Measurements from ENCODE around the gene CAPN9. TPM values are rescaled to one million over a fixed set of nuclear protein-coding genes. Genes with fewer than 3 reads are reported as not detected.
"Not testable (repeated sequence)": the region's sequence is repeated elsewhere in the genome, so short reads cannot be mapped to it uniquely, and the experiment has no call there.

Gene CAPN9
- total and polyA plus RNA-seq, 2 experiments from 2014 or later: 0.98 to 3.7 TPM

- Histone ChIP-seq H3K36me3 (replicated peaks; ENCODE audit: insufficient read depth, low read depth) (no peaks in the 10 kb centered on the region), H3K27me3 (no peaks in the 10 kb centered on the region)
- 96% methylated on average over 8 of the region's 8 CpGs for WGBS (ENCODE audit: low lambda C conversion rate, missing lambda C conversion rate)
These were observed 95.6 kb downstream of the CAPN9 start for GRCh38 chr1:230842801-230843200.

GRCh38 chr1:230843503-230844309 is 96.5 kb downstream of the CAPN9 start:
- H3K27ac ChIP-seq: no peak overlapping the region
- DNase-seq (ENCODE audit: low spot score): no peak
- H3K4me2 ChIP-seq: no peak overlapping the region
- no peaks in the 10 kb centered on the region for H3K9me3 ChIP-seq (ENCODE audit: low read depth)
- no peaks in the 10 kb centered on the region for H3K4me1 ChIP-seq (ENCODE audit: insufficient read depth)
- H2AFZ ChIP-seq: no peak overlapping the region
- H3K9me2 ChIP-seq (replicated peaks; ENCODE audit: insufficient read depth): no peaks in the 10 kb centered on the region
- no peaks in the 10 kb centered on the region for H3K36me3 ChIP-seq (replicated peaks; ENCODE audit: insufficient read depth, low read depth)
- 97% methylated on average over 27 of the region's 28 CpGs for WGBS (ENCODE audit: low lambda C conversion rate, missing lambda C conversion rate)
- peaks cover 12% of the 10 kb centered on the region for H3K79me2 ChIP-seq
- TF ChIP-seq CTCF (IDR thresholded peaks at IDR 0.05; ENCODE audit: poor library complexity) (no peak), EZH2phosphoT487 (IDR thresholded peaks at IDR 0.05; ENCODE audit: low read depth, severe bottlenecking, unreplicated experiment) (no peak), EZH2 (IDR thresholded peaks at IDR 0.05; ENCODE audit: borderline replicate concordance) (no peak)
- H3K27me3 ChIP-seq: no peaks in the 10 kb centered on the region
- no peak overlapping the region for H3K4me3 ChIP-seq
- H4K20me1 ChIP-seq (ENCODE audit: insufficient read depth, poor library complexity, severe bottlenecking): no peaks in the 10 kb centered on the region

More at GRCh38 chr1:230842801-230843200, 95.6 kb downstream of the CAPN9 start:
- H3K4me1 ChIP-seq (ENCODE audit: insufficient read depth): no peaks in the 10 kb centered on the region
- no peak overlapping the region for H3K4me3 ChIP-seq
- no peak for TF ChIP-seq CTCF (IDR thresholded peaks at IDR 0.05; ENCODE audit: poor library complexity)
- no peak for TF ChIP-seq EZH2phosphoT487 (IDR thresholded peaks at IDR 0.05; ENCODE audit: low read depth, severe bottlenecking, unreplicated experiment)
- TF ChIP-seq EZH2 (IDR thresholded peaks at IDR 0.05; ENCODE audit: borderline replicate concordance): no peak
- H2AFZ ChIP-seq: no peak overlapping the region
- no peaks in the 10 kb centered on the region for H4K20me1 ChIP-seq (ENCODE audit: insufficient read depth, poor library complexity, severe bottlenecking)
- peaks cover 10% of the 10 kb centered on the region for H3K79me2 ChIP-seq
- no peak overlapping the region for H3K27ac ChIP-seq
- H3K9me2 ChIP-seq (replicated peaks; ENCODE audit: insufficient read depth): no peaks in the 10 kb centered on the region
- H3K4me2 ChIP-seq: no peak overlapping the region
- no peaks in the 10 kb centered on the region for H3K9me3 ChIP-seq (ENCODE audit: low read depth)
- no peak for DNase-seq (ENCODE audit: low spot score)

- no peaks in the 10 kb centered on the region for H3K36me3 ChIP-seq (replicated peaks; ENCODE audit: insufficient read depth, low read depth)
- H2AFZ ChIP-seq: no peak overlapping the region
- no peak for DNase-seq (ENCODE audit: low spot score)
- no peaks in the 10 kb centered on the region for H3K9me3 ChIP-seq (ENCODE audit: low read depth)
- no peak overlapping the region for H3K4me3 ChIP-seq
- no peaks in the 10 kb centered on the region for H3K9me2 ChIP-seq (replicated peaks; ENCODE audit: insufficient read depth)
- TF ChIP-seq EZH2phosphoT487 (IDR thresholded peaks at IDR 0.05; ENCODE audit: low read depth, severe bottlenecking, unreplicated experiment) (no peak), CTCF (IDR thresholded peaks at IDR 0.05; ENCODE audit: poor library complexity) (no peak), EZH2 (IDR thresholded peaks at IDR 0.05; ENCODE audit: borderline replicate concordance) (no peak)
- H3K4me2 ChIP-seq: no peak overlapping the region
- peaks cover 6% of the 10 kb centered on the region for H3K4me1 ChIP-seq (ENCODE audit: insufficient read depth)
- no peaks in the 10 kb centered on the region for H4K20me1 ChIP-seq (ENCODE audit: insufficient read depth, poor library complexity, severe bottlenecking)
- WGBS (ENCODE audit: low lambda C conversion rate, missing lambda C conversion rate): 100% methylated on average over 4 of the region's 4 CpGs
- peaks cover 12% of the 10 kb centered on the region for H3K79me2 ChIP-seq
- no peaks in the 10 kb centered on the region for H3K27me3 ChIP-seq
- no peak overlapping the region for H3K27ac ChIP-seq
These were observed 97.4 kb downstream of the CAPN9 start for GRCh38 chr1:230844561-230844960.

- not testable (repeated sequence) for H3K27me3 ChIP-seq; H3K4me1 ChIP-seq (ENCODE audit: insufficient read depth); H3K27ac ChIP-seq; H4K20me1 ChIP-seq (ENCODE audit: insufficient read depth, poor library complexity, severe bottlenecking); H2AFZ ChIP-seq; H3K9me3 ChIP-seq (ENCODE audit: low read depth); DNase-seq (ENCODE audit: low spot score); H3K36me3 ChIP-seq (replicated peaks; ENCODE audit: insufficient read depth, low read depth); H3K4me3 ChIP-seq; H3K4me2 ChIP-seq; H3K9me2 ChIP-seq (replicated peaks; ENCODE audit: insufficient read depth)
- H3K79me2 ChIP-seq: peaks cover 14% of the 10 kb centered on the region
- WGBS (ENCODE audit: low lambda C conversion rate, missing lambda C conversion rate): 83% methylated on average over 7 of the region's 7 CpGs
These were observed 98.0 kb downstream of the CAPN9 start for GRCh38 chr1:230845184-230845583.

All from hepatocyte (in vitro differentiated cells).